Measurements from ENCODE around the gene SCAND1.

SCAND1 gene

DNA sequence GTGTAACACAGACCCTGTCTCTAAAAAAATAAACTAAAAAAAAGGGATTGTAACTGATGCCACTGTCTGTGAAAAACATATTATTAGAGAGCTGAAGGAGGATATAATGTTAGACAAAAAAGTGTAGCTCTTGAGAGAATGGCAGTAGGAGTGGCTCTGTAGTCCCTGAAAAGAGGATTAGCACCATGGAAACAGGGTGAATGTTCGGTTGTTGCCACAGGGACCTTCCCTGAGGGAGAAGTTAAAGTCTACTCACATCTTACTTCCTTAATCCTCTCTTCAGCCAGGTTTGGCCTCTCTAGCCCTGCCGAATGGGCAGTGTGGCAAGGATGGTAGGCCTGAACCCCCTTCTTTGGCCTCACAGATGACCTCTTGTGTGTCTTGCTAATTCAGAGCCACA, 12.1 kb downstream of the SCAND1 start:
- H3K36me3 ChIP-seq (ENCODE audit: control insufficient read depth, low read length): peaks cover 33% of the 10 kb centered on the region

GRCh38 chr20:35941620-35942019, 12.7 kb downstream of the SCAND1 start:
- Histone ChIP-seq H3K27me3 (ENCODE audit: control insufficient read depth, low read length) (no peaks in the 10 kb centered on the region), H3K4me3 (ENCODE audit: low read length) (no peak overlapping the region), H3K4me2 (ENCODE audit: low read length) (no peak overlapping the region), H3K9me2 (replicated peaks; ENCODE audit: control insufficient read depth, low read length) (no peaks in the 10 kb centered on the region), H4K20me1 (ENCODE audit: control insufficient read depth, insufficient read depth, low read depth, low read length) (no peaks in the 10 kb centered on the region), H3K79me2 (ENCODE audit: control insufficient read depth, low read length) (no peaks in the 10 kb centered on the region), H3K27ac (ENCODE audit: low read depth, low read length) (no peak overlapping the region), H3K36me3 (ENCODE audit: control insufficient read depth, low read length) (peaks cover 33% of the 10 kb centered on the region), H3K4me1 (ENCODE audit: control insufficient read depth, low read length) (no peaks in the 10 kb centered on the region), H3K9me3 (ENCODE audit: control insufficient read depth, insufficient read depth, low read length) (no peaks in the 10 kb centered on the region), H3F3A (ENCODE audit: control insufficient read depth, insufficient read depth) (no peaks in the 10 kb centered on the region)
- TF ChIP-seq EZH2phosphoT487 (IDR thresholded peaks at IDR 0.05; ENCODE audit: borderline replicate concordance, low read length): no peak
- TF ChIP-seq, protein P1, sequence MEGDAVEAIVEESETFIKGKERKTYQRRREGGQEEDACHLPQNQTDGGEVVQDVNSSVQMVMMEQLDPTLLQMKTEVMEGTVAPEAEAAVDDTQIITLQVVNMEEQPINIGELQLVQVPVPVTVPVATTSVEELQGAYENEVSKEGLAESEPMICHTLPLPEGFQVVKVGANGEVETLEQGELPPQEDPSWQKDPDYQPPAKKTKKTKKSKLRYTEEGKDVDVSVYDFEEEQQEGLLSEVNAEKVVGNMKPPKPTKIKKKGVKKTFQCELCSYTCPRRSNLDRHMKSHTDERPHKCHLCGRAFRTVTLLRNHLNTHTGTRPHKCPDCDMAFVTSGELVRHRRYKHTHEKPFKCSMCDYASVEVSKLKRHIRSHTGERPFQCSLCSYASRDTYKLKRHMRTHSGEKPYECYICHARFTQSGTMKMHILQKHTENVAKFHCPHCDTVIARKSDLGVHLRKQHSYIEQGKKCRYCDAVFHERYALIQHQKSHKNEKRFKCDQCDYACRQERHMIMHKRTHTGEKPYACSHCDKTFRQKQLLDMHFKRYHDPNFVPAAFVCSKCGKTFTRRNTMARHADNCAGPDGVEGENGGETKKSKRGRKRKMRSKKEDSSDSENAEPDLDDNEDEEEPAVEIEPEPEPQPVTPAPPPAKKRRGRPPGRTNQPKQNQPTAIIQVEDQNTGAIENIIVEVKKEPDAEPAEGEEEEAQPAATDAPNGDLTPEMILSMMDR (IDR thresholded peaks at IDR 0.05; ENCODE audit: low read depth, low read length, poor library complexity, severe bottlenecking): no peak

More for the DNA sequence above, 12.1 kb downstream of the SCAND1 start:
- no peaks in the 10 kb centered on the region for H3K4me1 ChIP-seq (ENCODE audit: control insufficient read depth, low read length)
- H3K9me3 ChIP-seq (ENCODE audit: control insufficient read depth, insufficient read depth, low read length): no peaks in the 10 kb centered on the region
- no peaks in the 10 kb centered on the region for H4K20me1 ChIP-seq (ENCODE audit: control insufficient read depth, insufficient read depth, low read depth, low read length)
- TF ChIP-seq EZH2phosphoT487 (IDR thresholded peaks at IDR 0.05; ENCODE audit: borderline replicate concordance, low read length): no peak
- TF ChIP-seq, protein P1 (IDR thresholded peaks at IDR 0.05; ENCODE audit: low read depth, low read length, poor library complexity, severe bottlenecking): no peak
- H3K27me3 ChIP-seq (ENCODE audit: control insufficient read depth, low read length): no peaks in the 10 kb centered on the region
- H3K9me2 ChIP-seq (replicated peaks; ENCODE audit: control insufficient read depth, low read length): no peaks in the 10 kb centered on the region
- no peak overlapping the region for H3K4me2 ChIP-seq (ENCODE audit: low read length)
- no peaks in the 10 kb centered on the region for H3K79me2 ChIP-seq (ENCODE audit: control insufficient read depth, low read length)
- H3K27ac ChIP-seq (ENCODE audit: low read depth, low read length): no peak overlapping the region
- no peaks in the 10 kb centered on the region for H3F3A ChIP-seq (ENCODE audit: control insufficient read depth, insufficient read depth)
- H3K4me3 ChIP-seq (ENCODE audit: low read length): no peak overlapping the region

GRCh38 chr20:35939264-35939663, 15.0 kb downstream of the SCAND1 start:
- Histone ChIP-seq H3K36me3 (ENCODE audit: control insufficient read depth, low read length) (peaks cover 38% of the 10 kb centered on the region), H3K4me1 (ENCODE audit: control insufficient read depth, low read length) (no peaks in the 10 kb centered on the region), H3K9me3 (ENCODE audit: control insufficient read depth, insufficient read depth, low read length) (no peaks in the 10 kb centered on the region), H3K27me3 (ENCODE audit: control insufficient read depth, low read length) (no peaks in the 10 kb centered on the region), H3K4me3 (ENCODE audit: low read length) (no peak overlapping the region), H3K4me2 (ENCODE audit: low read length) (no peak overlapping the region), H4K20me1 (ENCODE audit: control insufficient read depth, insufficient read depth, low read depth, low read length) (no peaks in the 10 kb centered on the region), H3K79me2 (ENCODE audit: control insufficient read depth, low read length) (no peaks in the 10 kb centered on the region), H3K27ac (ENCODE audit: low read depth, low read length) (no peak overlapping the region), H3K9me2 (replicated peaks; ENCODE audit: control insufficient read depth, low read length) (no peaks in the 10 kb centered on the region), H3F3A (ENCODE audit: control insufficient read depth, insufficient read depth) (no peaks in the 10 kb centered on the region)
- TF ChIP-seq, protein P1 (IDR thresholded peaks at IDR 0.05; ENCODE audit: low read depth, low read length, poor library complexity, severe bottlenecking): no peak
- no peak for TF ChIP-seq EZH2phosphoT487 (IDR thresholded peaks at IDR 0.05; ENCODE audit: borderline replicate concordance, low read length)
